ENCODE results near the gene ELF1.
"Not testable (repeated sequence)": the region's sequence is repeated elsewhere in the genome, so short reads cannot be mapped to it uniquely, and the experiment has no call there.

ELF1 gene

GRCh38 chr13:40941581-40941980, 77.5 kb downstream of the ELF1 start:
- DNase-seq, result no peak

- DNase-seq, result no peak
Measured at GRCh38 chr13:40940841-40941240, 78.3 kb downstream of the ELF1 start.

- DNase-seq, result no peak
Measured at GRCh38 chr13:40933508-40934204, 85.5 kb downstream of the ELF1 start.

- no peak for DNase-seq
Measured at GRCh38 chr13:40932252-40932651, 86.9 kb downstream of the ELF1 start.

- DNase-seq, result no peak
Measured at GRCh38 chr13:40931719-40932118, 87.4 kb downstream of the ELF1 start.

- DNase-seq, result not testable (repeated sequence)
Measured at GRCh38 chr13:40929883-40930282, 89.2 kb downstream of the ELF1 start.

GRCh38 chr13:40928980-40929379, 90.1 kb downstream of the ELF1 start:
- DNase-seq, result peak in 1 of 58 donors; percentile 6

GRCh38 chr13:40927929-40928328, 91.2 kb downstream of the ELF1 start:
- no peak for DNase-seq

- DNase-seq, result no peak
Measured at GRCh38 chr13:40923867-40924266, 95.2 kb downstream of the ELF1 start.

GRCh38 chr13:40922437-40923040, 96.6 kb downstream of the ELF1 start:
- peak in 1 of 58 donors; percentile 5 for DNase-seq

GRCh38 chr13:40920826-40921225, 98.3 kb downstream of the ELF1 start:
- no peak for DNase-seq

GRCh38 chr13:40919901-40920300, 99.2 kb downstream of the ELF1 start:
- not testable (repeated sequence) for DNase-seq

GRCh38 chr13:40916207-40916998, 102.7 kb downstream of the ELF1 start:
- DNase-seq, result no peak

- not testable (repeated sequence) for DNase-seq
Measured at GRCh38 chr13:40914863-40915262, 104.3 kb downstream of the ELF1 start.

GRCh38 chr13:40911341-40911740, 107.8 kb downstream of the ELF1 start:
- DNase-seq, result no peak

- no peak for DNase-seq
Measured at GRCh38 chr13:40910324-40911050, 108.6 kb downstream of the ELF1 start.

- DNase-seq, result not testable (repeated sequence)
Measured at GRCh38 chr13:40909541-40910200, 109.4 kb downstream of the ELF1 start.

- DNase-seq, result no peak
Measured at GRCh38 chr13:40908546-40908945, 110.6 kb downstream of the ELF1 start.

- DNase-seq, result not testable (repeated sequence)
Measured at GRCh38 chr13:40901032-40901431, 118.1 kb downstream of the ELF1 start.

GRCh38 chr13:40900568-40900967, 118.5 kb downstream of the ELF1 start:
- DNase-seq, result not testable (repeated sequence)

- no peak for DNase-seq
Measured at GRCh38 chr13:40897053-40897452, 122.1 kb downstream of the ELF1 start.

Measured in anterior cingulate cortex (tissue), 58 donors.